ENCODE results near the gene PTPRT. TPM values are rescaled to one million over a fixed set of nuclear protein-coding genes. Genes with fewer than 3 reads are reported as not detected.

Gene PTPRT
- total RNA-seq, 1 experiment from 2014 or later: not detected

DNA sequence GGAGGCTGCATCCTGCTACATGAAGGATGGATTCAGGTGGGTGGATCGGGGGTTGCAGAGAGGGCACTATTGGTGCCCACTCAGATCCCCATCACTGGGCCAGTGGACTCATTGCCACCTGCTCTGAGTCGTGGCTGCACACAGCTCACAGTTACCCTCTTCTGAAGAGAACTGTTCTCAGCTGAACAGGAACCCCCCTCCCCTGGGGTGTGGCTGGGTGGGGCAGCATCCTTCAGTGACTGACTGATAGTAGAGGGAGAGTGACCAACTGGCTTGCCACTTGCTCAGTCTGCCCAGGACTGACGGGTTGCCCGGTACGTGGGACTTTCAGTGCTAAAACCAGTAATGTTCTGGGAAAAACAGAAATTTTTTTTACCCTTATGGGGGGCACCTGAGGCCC, 1077.5 kb downstream of the PTPRT start:
- H4K20me1 ChIP-seq (ENCODE audit: insufficient read depth): no peaks in the 10 kb centered on the region

DNA sequence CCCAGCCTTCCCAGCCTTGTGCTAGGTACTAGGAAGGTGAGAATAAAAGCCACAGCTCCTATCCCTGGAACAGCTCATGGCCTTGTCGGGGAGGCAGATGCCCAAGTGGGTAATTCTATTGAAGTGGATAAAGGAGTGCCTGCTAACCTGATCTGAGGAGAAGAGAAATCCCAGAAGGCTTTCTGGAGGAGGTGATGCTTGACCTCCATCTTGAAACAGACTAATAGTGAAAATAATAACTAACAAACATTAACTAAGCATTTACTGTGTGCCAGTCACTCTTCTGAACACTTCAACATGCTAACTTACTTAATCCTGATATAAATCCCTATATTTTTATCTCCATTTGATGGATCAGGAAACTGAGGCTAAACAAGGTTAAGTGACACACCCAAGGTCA, 1078.4 kb downstream of the PTPRT start:
- H2AFZ ChIP-seq (ENCODE audit: low read depth, low read length, poor library complexity, severe bottlenecking): no peak overlapping the region
- ChIA-PET RAD21 (ENCODE audit: low non-redundant PET in 1 of 2, low total read pairs in 2 of 2, uncharacterized antibody in 2 of 2, unreplicated experiment in 2 of 2) (no interaction called here), CTCF (no interaction called here), POLR2A (no interaction called here)
- H3K79me2 ChIP-seq (ENCODE audit: insufficient read depth, low read length): no peaks in the 10 kb centered on the region
- no peak for TF ChIP-seq POLR2A (IDR thresholded peaks at IDR 0.05; ENCODE audit: borderline replicate concordance, extremely low read depth, insufficient read depth, insufficient read length)
- TF ChIP-seq FOSL1 (IDR thresholded peaks at IDR 0.05; ENCODE audit: low read depth): no peak
- TF ChIP-seq, protein P1, sequence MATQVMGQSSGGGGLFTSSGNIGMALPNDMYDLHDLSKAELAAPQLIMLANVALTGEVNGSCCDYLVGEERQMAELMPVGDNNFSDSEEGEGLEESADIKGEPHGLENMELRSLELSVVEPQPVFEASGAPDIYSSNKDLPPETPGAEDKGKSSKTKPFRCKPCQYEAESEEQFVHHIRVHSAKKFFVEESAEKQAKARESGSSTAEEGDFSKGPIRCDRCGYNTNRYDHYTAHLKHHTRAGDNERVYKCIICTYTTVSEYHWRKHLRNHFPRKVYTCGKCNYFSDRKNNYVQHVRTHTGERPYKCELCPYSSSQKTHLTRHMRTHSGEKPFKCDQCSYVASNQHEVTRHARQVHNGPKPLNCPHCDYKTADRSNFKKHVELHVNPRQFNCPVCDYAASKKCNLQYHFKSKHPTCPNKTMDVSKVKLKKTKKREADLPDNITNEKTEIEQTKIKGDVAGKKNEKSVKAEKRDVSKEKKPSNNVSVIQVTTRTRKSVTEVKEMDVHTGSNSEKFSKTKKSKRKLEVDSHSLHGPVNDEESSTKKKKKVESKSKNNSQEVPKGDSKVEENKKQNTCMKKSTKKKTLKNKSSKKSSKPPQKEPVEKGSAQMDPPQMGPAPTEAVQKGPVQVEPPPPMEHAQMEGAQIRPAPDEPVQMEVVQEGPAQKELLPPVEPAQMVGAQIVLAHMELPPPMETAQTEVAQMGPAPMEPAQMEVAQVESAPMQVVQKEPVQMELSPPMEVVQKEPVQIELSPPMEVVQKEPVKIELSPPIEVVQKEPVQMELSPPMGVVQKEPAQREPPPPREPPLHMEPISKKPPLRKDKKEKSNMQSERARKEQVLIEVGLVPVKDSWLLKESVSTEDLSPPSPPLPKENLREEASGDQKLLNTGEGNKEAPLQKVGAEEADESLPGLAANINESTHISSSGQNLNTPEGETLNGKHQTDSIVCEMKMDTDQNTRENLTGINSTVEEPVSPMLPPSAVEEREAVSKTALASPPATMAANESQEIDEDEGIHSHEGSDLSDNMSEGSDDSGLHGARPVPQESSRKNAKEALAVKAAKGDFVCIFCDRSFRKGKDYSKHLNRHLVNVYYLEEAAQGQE (IDR thresholded peaks at IDR 0.05; ENCODE audit: low read depth): no peak
- TF ChIP-seq, protein P2, sequence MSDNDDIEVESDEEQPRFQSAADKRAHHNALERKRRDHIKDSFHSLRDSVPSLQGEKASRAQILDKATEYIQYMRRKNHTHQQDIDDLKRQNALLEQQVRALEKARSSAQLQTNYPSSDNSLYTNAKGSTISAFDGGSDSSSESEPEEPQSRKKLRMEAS (IDR thresholded peaks at IDR 0.05): no peak
- TF ChIP-seq, protein P3, sequence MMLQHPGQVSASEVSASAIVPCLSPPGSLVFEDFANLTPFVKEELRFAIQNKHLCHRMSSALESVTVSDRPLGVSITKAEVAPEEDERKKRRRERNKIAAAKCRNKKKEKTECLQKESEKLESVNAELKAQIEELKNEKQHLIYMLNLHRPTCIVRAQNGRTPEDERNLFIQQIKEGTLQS (IDR thresholded peaks at IDR 0.05): no peak
- TF ChIP-seq EZH2 (IDR thresholded peaks at IDR 0.05): no peak
- TF ChIP-seq ELF1 (IDR thresholded peaks at IDR 0.05; ENCODE audit: borderline replicate concordance, low read depth): no peak
- TF ChIP-seq, protein P4, sequence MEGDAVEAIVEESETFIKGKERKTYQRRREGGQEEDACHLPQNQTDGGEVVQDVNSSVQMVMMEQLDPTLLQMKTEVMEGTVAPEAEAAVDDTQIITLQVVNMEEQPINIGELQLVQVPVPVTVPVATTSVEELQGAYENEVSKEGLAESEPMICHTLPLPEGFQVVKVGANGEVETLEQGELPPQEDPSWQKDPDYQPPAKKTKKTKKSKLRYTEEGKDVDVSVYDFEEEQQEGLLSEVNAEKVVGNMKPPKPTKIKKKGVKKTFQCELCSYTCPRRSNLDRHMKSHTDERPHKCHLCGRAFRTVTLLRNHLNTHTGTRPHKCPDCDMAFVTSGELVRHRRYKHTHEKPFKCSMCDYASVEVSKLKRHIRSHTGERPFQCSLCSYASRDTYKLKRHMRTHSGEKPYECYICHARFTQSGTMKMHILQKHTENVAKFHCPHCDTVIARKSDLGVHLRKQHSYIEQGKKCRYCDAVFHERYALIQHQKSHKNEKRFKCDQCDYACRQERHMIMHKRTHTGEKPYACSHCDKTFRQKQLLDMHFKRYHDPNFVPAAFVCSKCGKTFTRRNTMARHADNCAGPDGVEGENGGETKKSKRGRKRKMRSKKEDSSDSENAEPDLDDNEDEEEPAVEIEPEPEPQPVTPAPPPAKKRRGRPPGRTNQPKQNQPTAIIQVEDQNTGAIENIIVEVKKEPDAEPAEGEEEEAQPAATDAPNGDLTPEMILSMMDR (IDR thresholded peaks at IDR 0.05 in 2 of 3, conservative IDR thresholded peaks at IDR 0.05 in 1 of 3; ENCODE audit: borderline replicate concordance in 1 of 3, insufficient read depth in 1 of 3, low read depth in 2 of 3, low read length in 2 of 3): no peak
- TF ChIP-seq EGR1 (IDR thresholded peaks at IDR 0.05; ENCODE audit: low read depth): no peak
- TF ChIP-seq JUND (IDR thresholded peaks at IDR 0.05): no peak
- peaks cover 8 to 18% of the 10 kb centered on the region in 2 experiments; a peak in 2 of 4 replicates for H3K9me3 ChIP-seq (ENCODE audit: control insufficient read depth in 1 of 2, insufficient read depth in 1 of 2, low read depth in 1 of 2, low read length in 2 of 2)
- ATAC-seq (no peak), DNase-seq (ENCODE audit: low read depth, low spot score) (no peak)
- H3K36me3 ChIP-seq (ENCODE audit: control insufficient read depth in 1 of 2, insufficient read depth in 2 of 2, low read length in 2 of 2): no peaks in the 10 kb centered on the region
- H3K27me3 ChIP-seq (ENCODE audit: insufficient read depth, low read length): no peaks in the 10 kb centered on the region
- no peak overlapping the region for H3K4me3 ChIP-seq (replicated peaks in 1 of 2; ENCODE audit: low read depth in 1 of 2, low read length in 2 of 2)
- no peak overlapping the region for H3K9ac ChIP-seq (ENCODE audit: low read length)
- intact Hi-C loops (cut with micrococcal nuclease): no loop called here
- H3K27ac ChIP-seq (ENCODE audit: low read depth, low read length): no peak overlapping the region
- no TSS peak for BruUV-seq (replicated peaks)
- H3K4me1 ChIP-seq (ENCODE audit: control insufficient read depth in 1 of 2, insufficient read depth in 2 of 2, low read length in 2 of 2): no peaks in the 10 kb centered on the region
- no peak overlapping the region for H3K4me2 ChIP-seq (ENCODE audit: low read length)
- no peaks in the 10 kb centered on the region for H4K20me1 ChIP-seq (ENCODE audit: insufficient read depth)
- H3K9me2 ChIP-seq (ENCODE audit: insufficient read depth): no peaks in the 10 kb centered on the region

More for the DNA sequence above, 1077.5 kb downstream of the PTPRT start:
- H3K27me3 ChIP-seq (ENCODE audit: insufficient read depth, low read length): no peaks in the 10 kb centered on the region
- ChIA-PET RAD21 (ENCODE audit: low non-redundant PET in 1 of 2, low total read pairs in 2 of 2, uncharacterized antibody in 2 of 2, unreplicated experiment in 2 of 2) (no interaction called here), POLR2A (no interaction called here), CTCF (no interaction called here)
- no peaks in the 10 kb centered on the region for H3K79me2 ChIP-seq (ENCODE audit: insufficient read depth, low read length)
- H3K4me2 ChIP-seq (ENCODE audit: low read length): no peak overlapping the region
- DNase-seq (ENCODE audit: low read depth, low spot score) (no peak), ATAC-seq (no peak)
- BruUV-seq (replicated peaks): no TSS peak
- H3K9me3 ChIP-seq (ENCODE audit: control insufficient read depth in 1 of 2, insufficient read depth in 1 of 2, low read depth in 1 of 2, low read length in 2 of 2): peaks cover 13 to 18% of the 10 kb centered on the region in 2 experiments; a peak in 2 of 4 replicates
- H3K36me3 ChIP-seq (ENCODE audit: control insufficient read depth in 1 of 2, insufficient read depth in 2 of 2, low read length in 2 of 2): no peaks in the 10 kb centered on the region
- no peak overlapping the region for H2AFZ ChIP-seq (ENCODE audit: low read depth, low read length, poor library complexity, severe bottlenecking)
- no peaks in the 10 kb centered on the region for H3K4me1 ChIP-seq (ENCODE audit: control insufficient read depth in 1 of 2, insufficient read depth in 2 of 2, low read length in 2 of 2)
- H3K27ac ChIP-seq (ENCODE audit: low read depth, low read length): no peak overlapping the region
- no peak for TF ChIP-seq ZNF274 (IDR thresholded peaks at IDR 0.05; ENCODE audit: low read depth, low read length)
- TF ChIP-seq, protein P3 (IDR thresholded peaks at IDR 0.05): no peak
- no peaks in the 10 kb centered on the region for H3K9me2 ChIP-seq (ENCODE audit: insufficient read depth)
- H3K9ac ChIP-seq (ENCODE audit: low read length): no peak overlapping the region
- H3K4me3 ChIP-seq (replicated peaks in 1 of 2; ENCODE audit: low read depth in 1 of 2, low read length in 2 of 2): no peak overlapping the region
- intact Hi-C loops (cut with micrococcal nuclease): no loop called here

Data from HCT116 (cell line).